HCT116 (cell line): ENCODE measurements around the gene RUVBL1. TPM values are rescaled to one million over a fixed set of nuclear protein-coding genes. Genes with fewer than 3 reads are reported as not detected.

Source experiments
- ATAC-seq: fragments of 200-7000 bp; cut with Tn5 transposase; 2 replicates; pipeline ENCODE4 v1.9.1; 2020; ENCODE audit warnings: mild to moderate bottlenecking, moderate library complexity
- BruUV-seq: library from RNA; stranded (reverse); fragments of 400-500 nt; replicated peaks from 2 replicates; lab custom pipeline; 2021; lab: Mats Ljungman, UMichigan
- CTCF ChIA-PET: fragments of 300-600 bp; sonication (Branson Sonifier 250); formaldehyde crosslinking; loops from one replicate; lab custom pipeline; 2021; ENCODE audit warnings: antibody characterized with exemption; lab: Charles Lee
- POLR2A ChIA-PET: fragments of 300-600, 350-600 bp; sonication (Branson Sonifier 250); formaldehyde crosslinking; loops from one replicate; lab custom pipeline; 2021; ENCODE audit warnings: antibody characterized with exemption; lab: Charles Lee
- RAD21 ChIA-PET, 2 experiments: fragments of 300-600 bp; sonication (Branson Sonifier 250); formaldehyde crosslinking; loops; one replicate each; lab custom pipeline; 2023; ENCODE audit warnings: low total read pairs in 2 of 2; ENCODE audit not compliant: uncharacterized antibody in 2 of 2, unreplicated experiment in 2 of 2, low non-redundant PET in 1 of 2; lab: Charles Lee
- DNase-seq: peaks from one replicate; pipeline ENCODE4 v3.0.0-alpha.2; 2010; ENCODE audit warnings: low read depth, low spot score
- H2AFZ ChIP-seq: fragments of 200-600 bp; shearing (Covaris generic), sonication (generic); 2 replicates; pipeline ENCODE4 v1.6.1; 2017; ENCODE audit warnings: low read depth, mixed run types, mixed read lengths, antibody characterized with exemption, low read length; ENCODE audit not compliant: poor library complexity, severe bottlenecking
- H3K27ac ChIP-seq: 2 replicates; pipeline ENCODE4 v1.5.1; 2012; ENCODE audit warnings: low read depth, low read length
- H3K27me3 ChIP-seq: fragments of 200-600 bp; sonication (generic); 2 replicates; pipeline ENCODE4 v1.6.1; 2016; ENCODE audit warnings: mixed run types, low read length, mixed read lengths; ENCODE audit not compliant: insufficient read depth
- H3K36me3 ChIP-seq, 2 experiments: fragments of 200-500 bp in 1 of 2; fragments of 200-600 bp in 1 of 2; sonication (Bioruptor generic) in 1 of 2; sonication (generic) in 1 of 2; 2 replicates each; pipeline versions ENCODE4 v1.5.1 to v1.6.1; 2014 to 2016; ENCODE audit warnings: low read length in 2 of 2, inconsistent platforms in 1 of 2, mixed read lengths in 1 of 2, mixed run types in 1 of 2; ENCODE audit not compliant: insufficient read depth in 2 of 2, control insufficient read depth in 1 of 2
- H3K4me1 ChIP-seq, 2 experiments: fragments of 200-600 bp in 1 of 2; sonication (generic) in 1 of 2; 2 replicates each; pipeline versions ENCODE4 v1.5.1 to v1.6.1; 2012 to 2017; ENCODE audit warnings: low read length in 2 of 2, inconsistent platforms in 1 of 2, mild to moderate bottlenecking in 1 of 2, mixed read lengths in 1 of 2, mixed run types in 1 of 2, moderate library complexity in 1 of 2; ENCODE audit not compliant: insufficient read depth in 2 of 2, control insufficient read depth in 1 of 2
- H3K4me2 ChIP-seq: fragments of 200-600 bp; sonication (generic); 2 replicates; pipeline ENCODE4 v1.6.1; 2017; ENCODE audit warnings: mixed run types, low read length, mixed read lengths
- H3K4me3 ChIP-seq, 2 experiments: fragments of 200-600 bp in 1 of 2; sonication (generic) in 1 of 2; replicated peaks in 1 of 2; 2 replicates each; pipeline ENCODE4 v1.5.1; 2011 to 2016; ENCODE audit warnings: low read length in 2 of 2, control low read depth in 1 of 2, low read depth in 1 of 2, mild to moderate bottlenecking in 1 of 2, mixed read lengths in 1 of 2, mixed run types in 1 of 2
- H3K79me2 ChIP-seq: fragments of 200-600 bp; sonication (generic); 2 replicates; pipeline ENCODE4 v1.6.1; 2017; ENCODE audit warnings: mild to moderate bottlenecking, mixed run types, low read length, moderate library complexity, mixed read lengths; ENCODE audit not compliant: insufficient read depth
- H3K9ac ChIP-seq: fragments of 200-600 bp; sonication (generic); 2 replicates; pipeline ENCODE4 v1.6.1; 2016; ENCODE audit warnings: low read length, mixed read lengths
- H3K9me2 ChIP-seq: fragments of 200-600 bp; sonication (generic), shearing (Covaris generic); 2 replicates; pipeline ENCODE4 v1.6.1; 2017; ENCODE audit warnings: mixed run types, mild to moderate bottlenecking, moderate library complexity; ENCODE audit not compliant: insufficient read depth
- H3K9me3 ChIP-seq, 2 experiments: fragments of 200-500 bp in 1 of 2; fragments of 200-600 bp in 1 of 2; sonication (Bioruptor generic) in 1 of 2; sonication (generic) in 1 of 2; 2 replicates each; pipeline ENCODE4 v1.6.1; 2014 to 2017; ENCODE audit warnings: low read length in 2 of 2, mixed read lengths in 2 of 2, inconsistent platforms in 1 of 2, low read depth in 1 of 2, mild to moderate bottlenecking in 1 of 2, mixed run types in 1 of 2, moderate library complexity in 1 of 2; ENCODE audit not compliant: control insufficient read depth in 1 of 2, insufficient read depth in 1 of 2
- H4K20me1 ChIP-seq: fragments of 200-600 bp; sonication (generic), shearing (Covaris generic); 2 replicates; pipeline ENCODE4 v1.6.1; 2017; ENCODE audit warnings: mixed run types, mild to moderate bottlenecking, moderate library complexity; ENCODE audit not compliant: insufficient read depth
- CBX3 ChIP-seq: IDR thresholded peaks from 2 replicates; pipeline ENCODE4 v1.6.1; 2012; ENCODE audit warnings: low read depth
- CEBPB ChIP-seq: IDR thresholded peaks from 2 replicates; pipeline ENCODE4 v1.6.1; 2012; ENCODE audit warnings: low read depth
- FOSL1 ChIP-seq: IDR thresholded peaks from 2 replicates; pipeline ENCODE4 v1.6.1; 2012; ENCODE audit warnings: low read depth
- JUND ChIP-seq: IDR thresholded peaks from 2 replicates; pipeline ENCODE4 v1.6.1; 2012
- POLR2A ChIP-seq: IDR thresholded peaks from 2 replicates; pipeline ENCODE4 v1.7.0; 2011; ENCODE audit warnings: borderline replicate concordance; ENCODE audit not compliant: insufficient read depth, insufficient read length; ENCODE audit errors: extremely low read depth
- POLR2AphosphoS5 ChIP-seq: IDR thresholded peaks from 2 replicates; pipeline ENCODE4 v1.6.1; 2011; ENCODE audit warnings: mild to moderate bottlenecking, low read depth, low read length, moderate library complexity
- SP1 ChIP-seq: IDR thresholded peaks from 2 replicates; pipeline ENCODE4 v1.6.1; 2012; ENCODE audit warnings: low read depth
- SRF ChIP-seq: IDR thresholded peaks from 2 replicates; pipeline ENCODE4 v1.6.1; 2012; ENCODE audit warnings: low read depth
- YY1 ChIP-seq: IDR thresholded peaks from 2 replicates; pipeline ENCODE4 v1.6.1; 2011; ENCODE audit warnings: low read length, low read depth, moderate library complexity, mild to moderate bottlenecking; ENCODE audit not compliant: insufficient replicate concordance; ENCODE audit errors: extremely low read depth
- ZNF274 ChIP-seq: fragments of 200-500 bp; sonication (Bioruptor generic); IDR thresholded peaks from 2 replicates; pipeline ENCODE4 v1.6.1; 2014; ENCODE audit warnings: mild to moderate bottlenecking, low read depth, low read length, inconsistent platforms
- intact Hi-C: fragments of 100-400 bp; cut with micrococcal nuclease; formaldehyde crosslinking; loops from 2 replicates; pipeline ENCODE4 v1.10.0; 2022
- total RNA-seq: library from RNA; stranded (reverse); gene quantifications from one replicate; pipeline ENCODE4 v1.2.1, GENCODE V29; 2021; ENCODE audit not compliant: unreplicated experiment
- TF ChIP-seq, protein P1 (sequence below): IDR thresholded peaks from 2 replicates; pipeline ENCODE4 v1.6.1; 2012
- TF ChIP-seq, protein P2 (sequence below): IDR thresholded peaks from 2 replicates; pipeline ENCODE4 v1.6.1; 2012; ENCODE audit warnings: low read depth

The RUVBL1 gene
- total RNA-seq, 1 experiment from 2014 or later, result 129 TPM

DNA sequence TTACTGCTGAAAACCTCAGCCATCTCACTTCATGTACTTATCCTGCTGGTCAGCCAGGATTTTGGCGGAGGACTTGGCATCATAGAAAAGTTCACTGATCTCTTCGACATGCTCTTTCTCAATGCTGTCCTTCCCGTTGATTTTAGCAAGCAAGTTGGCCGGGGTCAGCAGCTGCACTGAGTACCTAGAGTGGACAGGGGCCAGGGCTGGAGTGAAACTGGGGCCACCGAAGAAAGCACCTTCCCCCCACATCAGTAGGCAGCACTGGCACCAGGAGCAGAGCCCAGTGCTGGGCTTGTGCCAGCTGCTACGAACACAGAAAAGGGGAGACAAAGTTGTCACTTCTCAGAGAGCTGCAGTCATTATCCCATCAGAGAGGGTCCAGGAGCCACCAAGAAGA lies 42.4 kb downstream of the RUVBL1 start:
- CTCF ChIA-PET, result no interaction called here
- Histone ChIP-seq H3K79me2 (peaks cover 12% of the 10 kb centered on the region; the same call in 1 of the 2 replicates), H2AFZ (no peak overlapping the region), H3K27ac (no peak overlapping the region), H3K27me3 (no peaks in the 10 kb centered on the region), H3K9me2 (no peaks in the 10 kb centered on the region), H3K9ac (no peak overlapping the region), H3K4me2 (no peak overlapping the region), H3K9me3 (no peaks in the 10 kb centered on the region), H3K4me1 (peaks cover 0 to 12% of the 10 kb centered on the region in 2 experiments; a peak in 3 of 4 replicates), H4K20me1 (no peaks in the 10 kb centered on the region), H3K36me3 (peaks cover 16 to 57% of the 10 kb centered on the region in 2 experiments), H3K4me3 (no peak overlapping the region)
- no peak for TF ChIP-seq FOSL1
- no peak for TF ChIP-seq POLR2A
- TF ChIP-seq POLR2AphosphoS5, result no peak
- no peak for TF ChIP-seq ZNF274
- TF ChIP-seq, protein P1, sequence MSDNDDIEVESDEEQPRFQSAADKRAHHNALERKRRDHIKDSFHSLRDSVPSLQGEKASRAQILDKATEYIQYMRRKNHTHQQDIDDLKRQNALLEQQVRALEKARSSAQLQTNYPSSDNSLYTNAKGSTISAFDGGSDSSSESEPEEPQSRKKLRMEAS, result no peak
- no peak for TF ChIP-seq CEBPB
- no peak for TF ChIP-seq SP1
- no peak for TF ChIP-seq CBX3
- TF ChIP-seq JUND, result no peak
- no peak for TF ChIP-seq YY1
- ATAC-seq (no peak), DNase-seq (no peak)
- RAD21 ChIA-PET, result no interaction called here
- no TSS peak for BruUV-seq
- POLR2A ChIA-PET, result no interaction called here
- intact Hi-C loops, result no loop called here

DNA sequence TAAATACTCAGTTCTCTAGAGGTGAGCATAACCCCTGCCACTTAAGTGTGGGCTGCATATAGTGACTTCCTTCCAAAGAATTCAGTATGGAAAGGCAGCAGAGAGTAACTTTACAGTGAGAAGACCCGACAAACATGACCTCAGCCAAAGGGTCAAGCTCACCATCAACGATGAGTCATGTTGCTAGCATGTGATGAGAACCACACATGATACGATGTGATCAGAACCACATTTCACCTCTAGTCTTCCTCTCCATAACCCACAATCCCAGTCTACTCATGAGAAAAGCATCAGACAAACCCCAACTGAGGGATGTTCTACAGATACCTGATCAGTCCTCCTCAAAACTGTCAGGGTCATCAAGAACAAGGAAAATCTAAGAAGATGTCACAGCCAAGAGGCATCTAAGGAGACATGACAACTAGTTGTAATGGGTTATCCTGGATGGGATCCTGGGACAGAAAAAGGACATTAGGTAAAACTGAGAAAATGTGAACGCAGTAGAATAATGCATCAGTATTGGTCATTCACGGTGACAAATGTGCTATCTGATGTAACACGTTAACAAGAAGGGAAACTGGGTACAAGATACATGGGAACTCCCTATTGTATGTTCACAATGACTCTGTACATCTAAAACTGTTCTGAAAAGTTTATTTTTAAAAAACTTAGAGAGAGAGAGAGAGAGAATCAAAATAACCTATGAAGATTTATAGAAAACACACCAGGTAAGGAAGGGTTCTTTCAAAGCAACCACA lies 43.1 kb downstream of the RUVBL1 start:
- Histone ChIP-seq H3K4me2 (no peak overlapping the region), H3K79me2 (peaks cover 5% of the 10 kb centered on the region; the same call in 1 of the 2 replicates), H3K36me3 (peaks cover 14 to 51% of the 10 kb centered on the region in 2 experiments), H3K9me2 (no peaks in the 10 kb centered on the region), H3K27ac (no peak overlapping the region), H3K27me3 (no peaks in the 10 kb centered on the region), H3K9me3 (no peaks in the 10 kb centered on the region), H3K4me3 (no peak overlapping the region), H3K4me1 (peaks cover 0 to 19% of the 10 kb centered on the region in 2 experiments; a peak in 3 of 4 replicates), H4K20me1 (no peaks in the 10 kb centered on the region), H3K9ac (no peak overlapping the region), H2AFZ (no peak overlapping the region)
- TSS peak; percentile 23 for BruUV-seq
- POLR2A ChIA-PET, result no interaction called here
- CTCF ChIA-PET, result no interaction called here
- RAD21 ChIA-PET, result no interaction called here
- intact Hi-C loops, result no loop called here
- TF ChIP-seq SRF, result no peak
- no peak for TF ChIP-seq YY1
- TF ChIP-seq, protein P2, sequence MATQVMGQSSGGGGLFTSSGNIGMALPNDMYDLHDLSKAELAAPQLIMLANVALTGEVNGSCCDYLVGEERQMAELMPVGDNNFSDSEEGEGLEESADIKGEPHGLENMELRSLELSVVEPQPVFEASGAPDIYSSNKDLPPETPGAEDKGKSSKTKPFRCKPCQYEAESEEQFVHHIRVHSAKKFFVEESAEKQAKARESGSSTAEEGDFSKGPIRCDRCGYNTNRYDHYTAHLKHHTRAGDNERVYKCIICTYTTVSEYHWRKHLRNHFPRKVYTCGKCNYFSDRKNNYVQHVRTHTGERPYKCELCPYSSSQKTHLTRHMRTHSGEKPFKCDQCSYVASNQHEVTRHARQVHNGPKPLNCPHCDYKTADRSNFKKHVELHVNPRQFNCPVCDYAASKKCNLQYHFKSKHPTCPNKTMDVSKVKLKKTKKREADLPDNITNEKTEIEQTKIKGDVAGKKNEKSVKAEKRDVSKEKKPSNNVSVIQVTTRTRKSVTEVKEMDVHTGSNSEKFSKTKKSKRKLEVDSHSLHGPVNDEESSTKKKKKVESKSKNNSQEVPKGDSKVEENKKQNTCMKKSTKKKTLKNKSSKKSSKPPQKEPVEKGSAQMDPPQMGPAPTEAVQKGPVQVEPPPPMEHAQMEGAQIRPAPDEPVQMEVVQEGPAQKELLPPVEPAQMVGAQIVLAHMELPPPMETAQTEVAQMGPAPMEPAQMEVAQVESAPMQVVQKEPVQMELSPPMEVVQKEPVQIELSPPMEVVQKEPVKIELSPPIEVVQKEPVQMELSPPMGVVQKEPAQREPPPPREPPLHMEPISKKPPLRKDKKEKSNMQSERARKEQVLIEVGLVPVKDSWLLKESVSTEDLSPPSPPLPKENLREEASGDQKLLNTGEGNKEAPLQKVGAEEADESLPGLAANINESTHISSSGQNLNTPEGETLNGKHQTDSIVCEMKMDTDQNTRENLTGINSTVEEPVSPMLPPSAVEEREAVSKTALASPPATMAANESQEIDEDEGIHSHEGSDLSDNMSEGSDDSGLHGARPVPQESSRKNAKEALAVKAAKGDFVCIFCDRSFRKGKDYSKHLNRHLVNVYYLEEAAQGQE, result no peak
- no peak for TF ChIP-seq POLR2AphosphoS5
- DNase-seq (no peak), ATAC-seq (no peak)
